Spleen (tissue), 7 donors: Measurements from ENCODE around the gene VPS35L.

Experiments
- CTCF ChIP-seq, 11 experiments: fragments of 200-600 bp in 7 of 11; fragments of 450-650 bp in 4 of 11; sonication (generic) in 4 of 11; IDR thresholded peaks in 8 of 11; conservative IDR thresholded peaks in 3 of 11; 1 replicate in 7 of 11; 2 replicates in 4 of 11; pipeline versions ENCODE4 v1.4.0 to v1.8.0; 2016 to 2021; ENCODE audit warnings: antibody characterized with exemption in 11 of 11, inconsistent platforms in 4 of 11, mild to moderate bottlenecking in 1 of 11
- POLR2A ChIP-seq, 3 donors: fragments of 450-650 bp; IDR thresholded peaks; one replicate each; pipeline ENCODE4 v1.5.1; 2017; ENCODE audit warnings: antibody characterized with exemption in 3 of 3, mild to moderate bottlenecking in 1 of 3
- donor health status: DM: no; HTN: no; CAD: no; lungs with moderate emphysema.
- donor health status: DM: no; HTN: no; CAD: no.
- donor health status: DM: no; HTN: no; CAD: no.

GRCh38 chr16:19683453-19684236 is 128.1 kb downstream of the VPS35L start:
- no peak for TF ChIP-seq CTCF (IDR thresholded peaks at IDR 0.05 in 8 of 11, conservative IDR thresholded peaks at IDR 0.05 in 3 of 11)
- no peak for TF ChIP-seq POLR2A (IDR thresholded peaks at IDR 0.05)
